HT-29 (cell line): ENCODE measurements around the gene CREB3L2. TPM values are rescaled to one million over a fixed set of nuclear protein-coding genes. Genes with fewer than 3 reads are reported as not detected.

ENCODE experiments used
- DNase-seq: peaks from one replicate; pipeline ENCODE4 v3.0.0-alpha.2; 2015; ENCODE audit warnings: low spot score
- total RNA-seq: library from RNA; depleted of rRNA; stranded (reverse); fragments of >200 nt; shearing (Covaris generic); gene quantifications from 2 replicates; pipeline ENCODE4 v1.2.3, GENCODE V29; 2014

The CREB3L2 gene
- total RNA-seq, 1 experiment from 2014 or later, result 3.2 TPM

DNA sequence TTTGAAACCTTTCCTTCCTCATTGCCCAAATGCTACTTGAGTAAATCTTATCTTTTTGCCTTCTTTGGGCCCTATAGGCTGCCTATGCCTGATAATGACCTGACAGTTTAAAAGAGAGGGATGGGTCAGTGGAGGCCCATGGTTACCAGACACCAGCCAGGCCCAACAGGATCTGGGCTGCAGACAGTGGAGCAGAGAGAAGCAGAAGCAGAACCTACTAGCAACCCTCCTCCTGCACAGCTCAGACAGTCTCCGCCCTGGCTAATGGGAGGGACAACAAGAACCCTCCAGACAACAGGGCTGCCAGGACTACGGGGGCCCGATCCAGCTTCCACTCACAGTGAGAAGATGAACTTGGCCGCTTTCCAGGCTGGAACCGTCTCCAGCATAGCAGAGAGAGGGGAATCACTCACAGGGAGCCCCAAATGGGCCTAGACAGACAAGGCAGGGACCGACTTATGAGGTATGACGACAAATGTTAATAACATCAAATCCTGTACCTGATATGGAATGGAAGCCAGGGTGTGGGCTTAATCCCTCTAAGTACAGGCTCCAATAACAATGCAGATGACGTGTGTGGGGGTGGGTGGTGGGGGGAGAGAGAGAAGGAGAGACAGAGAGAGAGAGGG, 123.4 kb downstream of the CREB3L2 start:
- DNase-seq, result no peak

DNA sequence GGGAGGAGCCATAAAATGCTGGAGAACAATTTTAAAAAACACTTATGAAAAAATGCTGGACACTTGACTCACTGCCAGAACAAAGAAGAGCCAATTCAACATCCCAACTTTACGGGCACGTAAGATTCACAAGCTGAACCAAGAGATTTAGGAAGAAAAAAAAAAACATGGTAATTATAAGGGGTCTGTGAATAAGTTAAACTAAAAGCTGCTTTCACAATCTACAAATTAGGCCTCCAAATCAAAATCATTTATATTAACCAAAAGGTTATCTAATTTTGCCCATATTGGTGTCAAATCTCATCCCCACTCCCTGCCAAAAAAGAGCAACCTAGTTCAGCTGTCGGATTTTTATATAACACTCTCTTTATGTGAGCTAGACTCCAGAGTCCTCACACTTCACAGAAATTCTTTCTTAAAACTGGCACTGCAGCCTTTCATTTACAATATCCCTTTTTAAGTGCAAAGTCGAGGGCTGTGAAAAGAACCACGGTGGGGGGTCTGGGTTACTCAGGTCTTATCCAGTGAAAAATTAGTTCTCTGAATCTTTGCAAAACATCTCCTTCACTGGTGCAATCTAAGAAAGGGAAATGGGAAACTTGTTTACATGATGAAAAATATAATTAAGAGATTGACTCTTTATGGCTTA, 124.7 kb downstream of the CREB3L2 start:
- DNase-seq, result no peak

DNA sequence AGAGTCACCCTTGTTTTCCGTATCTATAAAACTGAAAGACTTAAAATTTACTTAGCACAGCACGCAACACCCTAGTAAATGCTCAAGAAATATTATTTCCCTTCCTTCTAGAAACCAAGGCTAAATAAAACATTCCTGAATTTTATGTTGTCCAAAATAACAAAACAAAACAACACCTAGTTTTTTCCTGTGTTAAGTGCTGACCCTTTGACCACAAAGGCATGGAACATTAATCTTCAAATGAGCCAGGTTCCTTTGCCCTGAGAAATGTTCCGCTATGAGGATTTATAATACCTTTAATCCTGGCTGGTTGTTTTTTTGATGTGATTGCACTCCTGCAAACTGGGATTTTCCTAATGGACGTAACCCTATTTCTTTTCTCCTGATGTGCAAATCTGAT, 126.1 kb downstream of the CREB3L2 start:
- DNase-seq, result no peak

DNA sequence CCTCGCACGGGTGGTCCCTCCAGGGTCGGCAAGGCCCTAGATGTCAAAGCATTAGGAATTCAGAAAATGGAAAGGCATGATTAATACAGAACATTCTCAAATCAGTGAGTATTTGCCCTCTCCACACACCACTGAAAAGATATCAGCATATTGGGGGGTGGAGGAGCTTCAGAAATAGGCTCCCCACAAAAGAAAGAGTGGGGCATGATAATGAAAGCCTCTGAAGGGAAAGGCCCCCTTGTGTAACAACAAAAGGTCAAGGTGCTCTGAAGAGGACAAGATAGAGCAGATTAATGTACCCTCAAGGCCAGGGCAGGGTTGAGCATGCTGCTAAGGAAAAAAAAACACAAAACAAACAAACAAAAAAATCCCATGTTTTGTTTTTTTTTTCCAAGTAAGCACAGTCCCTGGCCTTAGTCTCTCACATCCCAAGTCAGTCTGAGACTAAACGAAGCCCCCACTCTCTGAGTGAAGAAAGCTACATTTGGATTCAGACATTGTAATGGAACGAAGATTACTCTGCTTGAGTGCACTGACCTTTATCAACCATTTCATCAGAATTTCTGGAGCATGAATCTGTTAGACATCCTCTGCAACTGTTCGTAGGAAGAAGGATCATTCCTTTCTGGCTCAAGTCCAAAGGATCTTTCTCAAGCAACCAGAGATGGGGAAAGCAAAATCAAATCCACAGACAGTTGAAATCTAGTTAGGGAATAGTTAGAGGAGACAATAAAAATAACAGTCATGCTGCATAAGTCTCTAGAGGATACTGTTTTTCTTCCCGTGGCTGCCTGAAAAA, 127.7 kb downstream of the CREB3L2 start:
- no peak for DNase-seq

DNA sequence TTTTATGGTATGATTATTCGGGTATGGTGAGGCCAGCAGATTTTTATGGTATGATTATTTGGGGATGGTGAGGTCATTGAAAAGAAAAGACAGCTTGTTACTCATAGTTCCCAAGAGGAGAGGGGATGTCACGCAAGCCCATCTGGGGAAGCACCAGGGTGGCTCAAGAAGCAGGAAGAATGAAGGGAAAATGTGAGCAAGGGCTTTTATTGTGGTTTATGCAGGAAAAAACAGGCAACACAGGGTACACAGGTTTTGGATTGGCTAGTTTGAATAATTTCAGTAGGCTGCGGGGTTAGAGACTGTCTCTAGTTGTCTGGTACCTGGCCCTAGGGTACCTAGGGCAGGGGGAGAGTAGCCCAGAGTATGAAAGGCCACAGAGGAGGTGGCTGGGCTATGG, 128.4 kb downstream of the CREB3L2 start:
- DNase-seq, result no peak

DNA sequence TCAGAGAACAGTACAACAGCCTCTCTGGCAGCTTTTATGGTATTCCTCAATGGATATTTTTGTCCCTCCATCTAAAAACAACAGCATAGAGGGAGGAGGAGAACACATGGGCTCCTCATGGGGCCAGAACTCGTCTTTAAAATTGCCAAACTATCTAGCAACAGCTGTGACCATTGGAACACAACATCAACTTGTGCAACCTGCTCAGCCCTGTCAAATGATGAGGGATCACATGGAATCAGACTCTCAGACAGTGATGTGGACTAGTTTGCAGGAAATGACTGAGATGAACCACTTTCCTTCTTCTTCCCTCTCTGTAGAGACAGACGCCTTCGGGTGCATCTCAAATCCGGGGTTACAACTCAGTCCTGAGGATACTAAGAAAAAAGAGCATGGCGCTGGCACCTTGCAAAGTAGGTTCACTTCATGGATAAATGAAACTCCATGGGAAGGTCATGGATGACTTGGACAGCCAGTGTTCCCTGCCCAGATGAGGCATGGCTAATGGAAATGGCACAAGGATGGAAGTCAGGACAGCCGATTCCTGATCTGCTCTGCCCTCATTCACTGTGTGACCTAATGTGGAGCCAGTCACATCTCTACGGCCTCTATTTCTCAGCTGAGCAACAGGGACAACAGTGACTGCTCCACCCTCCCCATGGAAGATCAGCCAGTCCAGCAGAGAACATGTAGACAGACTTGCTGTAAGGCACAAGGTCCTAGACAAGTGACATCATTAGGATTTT, 130.5 kb downstream of the CREB3L2 start:
- no peak for DNase-seq

DNA sequence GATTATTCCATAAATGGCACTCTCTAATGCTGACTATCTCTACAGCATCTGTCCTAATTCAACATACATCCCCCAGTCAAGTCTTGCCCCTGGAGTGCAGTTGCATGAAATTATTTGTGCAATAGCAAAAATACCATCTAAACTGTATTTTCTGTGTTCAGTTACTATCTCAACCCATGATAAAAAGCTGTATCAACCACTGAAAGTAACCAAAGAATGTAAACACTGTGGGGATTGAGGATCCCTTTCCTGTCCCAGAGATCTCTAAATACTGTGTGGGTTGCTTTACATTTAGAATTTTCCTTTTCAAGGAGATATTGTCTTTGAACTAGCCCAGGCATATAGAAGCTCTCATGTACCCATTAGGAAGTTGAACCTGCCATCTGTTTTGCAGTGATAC, 131.2 kb downstream of the CREB3L2 start:
- DNase-seq, result no peak

DNA sequence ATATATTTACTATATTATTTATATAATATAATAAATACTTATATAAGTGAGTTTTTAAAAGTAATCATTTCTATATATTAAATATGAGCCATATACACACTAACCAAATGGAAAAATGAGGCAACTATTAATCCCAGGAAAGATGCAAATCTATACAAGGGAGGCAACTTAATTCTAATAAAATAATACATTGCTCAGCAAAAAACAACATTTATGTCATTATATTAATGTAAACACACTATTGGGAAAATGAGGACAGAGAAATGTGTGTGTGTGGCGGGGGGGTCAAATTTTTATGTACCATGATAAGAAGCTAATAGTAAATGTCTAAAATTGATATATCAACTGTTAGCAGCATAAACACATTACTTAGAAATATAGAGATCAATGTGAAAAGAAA, 131.8 kb downstream of the CREB3L2 start:
- DNase-seq, result no peak

DNA sequence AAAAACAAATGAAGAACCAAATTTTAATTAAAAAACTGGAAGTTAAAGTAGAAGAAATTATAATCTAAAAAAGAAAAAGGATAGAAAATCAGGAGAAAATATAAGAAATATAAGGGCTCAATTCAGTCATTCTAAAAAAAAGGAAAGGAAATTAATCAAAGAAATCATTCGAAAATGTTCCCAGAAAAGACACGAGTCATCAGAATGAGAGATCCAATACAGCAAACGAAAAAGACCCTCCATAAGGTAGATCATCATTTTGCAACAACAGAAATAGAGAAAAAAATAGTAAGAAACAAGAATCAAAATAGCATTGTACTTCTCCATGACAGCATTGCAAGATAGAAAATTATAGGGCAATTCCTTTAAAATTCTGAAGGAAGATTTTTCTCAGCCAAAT, 132.6 kb downstream of the CREB3L2 start:
- DNase-seq, result no peak

DNA sequence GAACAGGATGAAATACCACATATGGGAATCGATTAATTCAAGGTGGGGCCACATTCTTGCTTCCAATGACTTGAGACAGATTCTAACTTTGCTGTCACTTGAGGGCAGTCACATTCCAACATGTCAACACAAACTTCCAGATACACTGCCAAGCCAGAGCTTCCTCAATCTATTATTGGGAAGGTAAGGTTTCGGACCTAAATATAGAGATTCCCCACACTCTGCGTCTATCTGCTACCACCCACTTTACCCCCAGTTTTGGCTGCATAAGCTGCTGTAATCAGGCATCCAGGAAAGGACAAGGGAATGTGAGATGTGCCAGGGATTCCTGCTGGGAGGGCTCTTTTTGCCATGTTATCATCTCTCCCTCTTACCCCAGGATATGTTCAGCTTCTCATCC, 134.6 kb downstream of the CREB3L2 start:
- no peak for DNase-seq

DNA sequence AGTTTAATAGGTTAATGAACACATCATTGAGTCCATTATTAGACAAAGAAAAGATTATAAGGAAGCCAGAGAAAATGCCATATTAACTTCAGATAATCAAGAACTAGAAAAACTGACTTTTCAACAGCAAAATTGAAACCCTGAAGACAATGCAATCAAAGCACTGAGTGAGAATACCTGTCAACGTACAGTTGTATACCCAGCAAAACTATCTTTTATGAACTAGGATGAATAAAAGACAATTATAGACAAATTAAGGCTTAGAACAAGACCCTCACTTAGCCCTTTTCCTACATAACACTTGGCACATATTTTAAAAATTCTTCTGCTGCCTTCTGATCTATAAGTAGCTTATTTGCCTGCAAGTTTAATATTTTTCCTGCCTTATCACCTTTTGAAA, 136.1 kb downstream of the CREB3L2 start:
- no peak for DNase-seq

DNA sequence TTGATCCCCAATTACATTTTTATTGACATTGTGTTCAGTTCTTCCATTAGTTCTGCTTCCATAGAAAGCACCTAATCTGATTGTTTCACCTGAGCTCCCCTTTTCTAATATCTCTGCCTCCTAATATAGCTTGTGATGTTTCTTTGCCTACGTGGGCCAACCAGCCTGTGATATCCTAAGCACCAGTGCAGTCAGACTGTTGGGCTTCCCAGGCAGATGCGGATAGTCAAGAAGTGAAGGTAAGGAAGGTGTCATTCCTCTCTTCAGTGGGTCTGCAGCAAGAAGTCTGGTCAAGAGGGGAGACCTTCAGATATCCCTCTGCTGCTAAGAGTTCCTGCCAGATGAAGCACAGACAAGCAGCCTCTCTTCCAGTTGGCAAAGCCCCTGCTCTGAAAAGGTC, 138.9 kb downstream of the CREB3L2 start:
- no peak for DNase-seq

DNA sequence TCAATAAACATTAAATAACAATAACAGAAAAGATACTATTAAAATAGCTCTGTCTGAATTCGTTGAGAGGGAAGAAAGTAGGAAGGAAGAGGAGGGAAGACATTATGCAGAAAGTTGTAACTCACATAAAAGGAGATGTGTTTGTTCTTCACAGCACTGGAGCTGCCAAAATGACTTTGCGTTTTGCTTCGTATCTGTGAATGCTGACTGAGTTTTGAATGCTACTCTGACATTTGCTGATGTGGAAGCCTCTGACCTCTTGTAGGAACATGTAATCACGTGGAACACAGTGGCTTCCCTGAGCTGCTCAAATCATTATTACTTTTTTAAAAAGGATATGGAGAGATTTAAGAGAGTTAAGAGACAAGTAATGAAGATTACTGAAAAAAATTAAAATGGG, 139.5 kb downstream of the CREB3L2 start:
- DNase-seq, result no peak

DNA sequence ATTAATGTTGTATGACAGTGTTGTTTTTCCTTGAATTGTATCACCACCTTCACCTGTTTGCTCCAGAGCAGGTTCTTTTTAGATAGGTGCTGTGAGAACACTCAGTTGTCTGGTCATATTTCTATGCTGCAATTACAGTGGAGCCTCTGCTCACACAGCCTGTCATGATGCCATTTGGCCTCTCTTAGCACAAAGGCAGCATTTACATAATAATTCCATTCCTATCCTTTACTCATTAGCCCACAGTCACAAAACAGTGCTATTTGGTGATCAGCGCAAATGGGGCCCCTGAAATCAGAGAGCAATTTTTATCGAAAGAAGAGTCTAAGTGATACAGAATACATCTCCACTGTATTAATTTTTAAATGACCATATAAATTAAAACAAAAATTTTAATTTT, 141.3 kb downstream of the CREB3L2 start:
- no peak for DNase-seq

DNA sequence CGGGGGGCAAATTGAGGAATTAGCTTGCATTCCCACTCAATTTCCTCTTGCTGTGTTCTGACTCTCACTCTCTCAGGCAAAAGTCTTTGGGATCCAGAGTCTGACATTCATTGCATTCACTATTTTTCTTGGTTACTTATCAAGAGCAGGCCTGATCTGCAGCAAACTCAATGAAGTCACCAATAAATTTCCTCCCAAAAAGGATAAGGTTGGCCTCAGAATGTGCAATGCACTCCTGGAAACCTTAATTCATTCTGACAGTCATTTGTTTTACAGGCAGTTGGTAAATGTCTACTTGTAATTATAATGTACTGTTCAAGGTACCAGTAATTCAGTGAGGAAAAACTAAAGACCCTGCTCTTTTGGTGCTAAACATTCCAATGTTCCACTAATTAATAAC, 148.8 kb downstream of the CREB3L2 start:
- no peak for DNase-seq

DNA sequence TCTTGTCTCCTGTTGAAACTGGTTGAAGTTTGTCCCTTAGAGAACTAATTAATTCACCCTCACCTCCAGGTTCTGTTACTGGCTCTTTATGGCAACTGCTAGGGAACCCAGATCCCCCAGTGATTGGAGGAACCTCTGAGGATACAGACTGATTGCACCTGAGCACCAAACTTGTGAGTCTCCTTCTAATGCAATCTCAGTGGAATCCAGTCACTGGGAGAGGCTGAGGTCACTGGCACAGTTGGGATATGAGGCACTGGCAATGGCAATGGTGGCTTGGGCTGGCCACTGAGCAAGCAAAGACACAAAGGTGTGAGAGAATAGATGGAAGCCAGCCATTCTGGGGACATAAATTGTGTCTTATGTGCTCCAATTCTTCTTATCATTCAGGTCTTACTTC, 149.8 kb downstream of the CREB3L2 start:
- DNase-seq, result no peak

DNA sequence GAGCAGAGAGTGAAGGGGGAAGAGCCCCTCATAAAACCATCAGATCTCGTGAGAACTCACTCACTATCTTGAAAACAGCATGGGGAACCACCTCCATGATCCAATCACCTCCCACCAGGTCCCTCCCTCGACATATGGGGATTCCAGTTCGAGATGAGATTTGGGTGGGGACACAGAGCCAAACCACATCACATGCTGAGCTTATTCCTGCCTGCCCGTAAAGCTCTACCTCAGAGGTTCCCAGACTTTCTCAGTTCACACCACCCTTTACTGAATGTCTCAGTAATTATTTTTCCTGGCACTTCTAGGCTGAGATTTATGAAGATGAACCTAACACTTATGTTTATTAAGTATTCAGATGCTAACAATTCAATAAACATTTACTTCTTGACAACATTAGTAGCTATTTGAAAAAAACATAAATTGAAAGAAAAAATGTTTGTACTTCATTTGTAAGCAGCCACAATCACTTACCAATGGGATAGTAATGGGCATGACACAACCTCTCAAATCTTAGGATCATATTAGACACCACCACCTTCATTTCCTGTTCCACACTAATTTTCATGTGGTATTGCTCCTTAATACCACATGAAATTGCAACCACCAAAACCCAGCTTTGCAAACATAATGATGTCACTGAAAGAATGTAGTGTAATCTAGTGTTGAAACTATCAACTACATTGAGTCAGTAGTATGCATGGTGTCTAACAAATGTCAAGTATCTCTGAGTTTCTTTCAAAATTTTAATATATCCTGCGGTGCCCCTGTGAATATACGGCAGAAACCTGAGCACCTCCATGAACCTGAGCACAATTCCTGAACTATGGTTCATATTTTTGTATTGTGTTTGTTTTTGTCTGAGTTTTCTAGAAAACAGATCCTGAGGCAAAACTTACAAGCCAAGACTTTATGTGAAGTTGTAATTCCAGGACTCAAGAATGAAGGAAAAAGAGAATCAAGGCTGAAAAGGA, 150.6 kb downstream of the CREB3L2 start:
- no peak for DNase-seq

DNA sequence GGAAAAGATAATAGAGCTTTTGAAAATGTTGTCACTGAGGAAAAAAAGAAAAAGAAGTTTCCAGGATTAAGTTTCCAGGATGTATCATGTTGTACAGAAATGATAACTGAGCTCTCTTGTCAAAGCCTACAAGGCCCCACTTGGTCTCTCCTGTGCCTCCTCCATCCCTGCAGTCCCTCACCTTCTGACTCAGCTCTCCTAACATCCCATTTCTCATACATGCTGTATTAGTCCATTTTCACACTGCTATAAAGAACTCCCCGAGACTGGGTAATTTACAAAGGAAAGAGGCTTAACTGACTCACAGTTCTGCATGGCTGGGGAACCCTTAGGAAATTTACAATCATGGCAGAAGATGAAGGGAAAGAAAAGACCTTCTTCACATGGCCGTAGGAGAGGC, 151.3 kb downstream of the CREB3L2 start:
- no peak for DNase-seq

DNA sequence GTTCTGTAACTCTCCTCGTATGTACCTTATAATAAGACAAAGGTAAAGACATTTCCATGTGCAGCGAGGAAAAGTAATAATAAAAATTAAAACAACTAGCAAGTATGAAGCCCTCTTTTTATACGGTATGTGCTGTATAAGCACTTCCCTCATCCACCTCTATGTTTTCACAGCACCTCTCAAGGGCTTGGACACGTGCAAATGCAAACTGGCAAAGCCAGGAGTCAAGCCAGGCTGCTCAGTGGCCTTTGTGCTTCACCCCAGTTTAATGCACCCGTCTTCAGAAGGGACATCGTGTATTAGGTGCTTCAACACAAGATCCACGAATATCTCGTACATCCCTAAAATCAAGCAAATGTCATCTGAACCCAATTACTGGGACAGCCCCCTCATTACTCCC, 153.8 kb downstream of the CREB3L2 start:
- DNase-seq, result no peak

DNA sequence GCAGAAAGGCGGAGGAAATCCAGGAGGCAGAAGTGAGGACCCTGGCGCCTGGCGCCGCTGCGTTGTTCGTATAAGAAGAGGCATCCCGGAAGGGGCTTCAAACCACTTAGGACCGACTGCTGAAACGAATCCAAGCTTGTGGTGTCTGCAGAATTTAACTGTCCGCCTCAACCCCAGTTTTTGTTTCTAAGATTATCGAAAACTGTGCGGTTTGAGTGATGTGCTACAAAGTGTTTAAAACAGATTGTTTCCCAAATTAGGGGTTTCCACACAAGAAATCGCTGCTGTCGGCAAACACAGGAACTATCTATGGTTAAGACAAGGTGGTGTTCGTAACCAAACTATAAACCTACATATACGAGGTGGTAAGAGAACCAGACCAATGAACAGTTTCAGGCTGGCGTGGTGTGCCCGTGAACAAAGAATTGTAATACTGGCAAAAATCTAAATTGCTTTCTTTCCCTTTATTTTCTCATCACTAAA, 154.3 kb downstream of the CREB3L2 start:
- DNase-seq, result no peak
